PC-3 (cell line): Measurements from ENCODE around the gene MARK3.

Source experiments
- EZH2 ChIP-seq: fragments of 300-600 bp; sonication (generic); IDR thresholded peaks from one replicate; pipeline ENCODE4 v1.6.1; 2017; ENCODE audit warnings: antibody characterized with exemption, mild to moderate bottlenecking, low read length; ENCODE audit not compliant: unreplicated experiment
- EZH2phosphoT487 ChIP-seq: fragments of 300-600 bp; sonication (generic); IDR thresholded peaks from 2 replicates; pipeline ENCODE4 v1.6.1; 2018; ENCODE audit warnings: mild to moderate bottlenecking, antibody characterized with exemption, low read length, borderline replicate concordance
- TF ChIP-seq, protein P1 (sequence below): fragments of 300-600 bp; sonication (generic); conservative IDR thresholded peaks from 2 replicates; pipeline ENCODE4 v1.5.1; 2017; ENCODE audit warnings: antibody characterized with exemption, low read depth, mild to moderate bottlenecking, low read length

DNA sequence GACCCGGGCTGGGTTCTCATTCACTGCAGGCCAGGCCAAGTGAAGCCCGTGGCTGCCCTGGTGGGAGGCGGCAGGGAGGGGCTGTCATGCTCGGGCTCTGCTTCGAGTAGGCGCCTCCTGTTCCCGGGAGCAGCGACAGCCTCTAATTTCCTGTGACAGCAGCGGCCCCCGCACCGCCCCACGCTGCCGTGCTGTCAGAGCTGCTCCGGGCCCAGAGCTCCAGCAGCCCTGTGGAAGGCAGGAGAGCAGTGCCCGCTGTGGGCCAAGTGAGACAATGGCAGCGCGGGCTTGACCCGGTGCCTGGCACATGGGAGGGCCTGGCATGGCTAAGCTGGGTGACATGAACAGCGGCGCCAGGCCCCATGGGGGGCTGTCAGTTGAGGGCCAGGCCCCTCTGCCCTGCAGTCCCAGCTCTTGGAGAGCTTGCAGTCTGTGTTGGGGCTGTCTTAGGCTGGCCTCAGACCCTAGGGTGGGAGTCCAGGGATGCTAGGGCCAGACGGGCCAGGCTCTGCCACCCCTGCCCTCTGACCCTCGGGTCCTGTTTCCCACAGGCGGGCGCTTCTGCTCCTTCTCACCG, 148.9 kb downstream of the MARK3 start:
- TF ChIP-seq, protein P1, sequence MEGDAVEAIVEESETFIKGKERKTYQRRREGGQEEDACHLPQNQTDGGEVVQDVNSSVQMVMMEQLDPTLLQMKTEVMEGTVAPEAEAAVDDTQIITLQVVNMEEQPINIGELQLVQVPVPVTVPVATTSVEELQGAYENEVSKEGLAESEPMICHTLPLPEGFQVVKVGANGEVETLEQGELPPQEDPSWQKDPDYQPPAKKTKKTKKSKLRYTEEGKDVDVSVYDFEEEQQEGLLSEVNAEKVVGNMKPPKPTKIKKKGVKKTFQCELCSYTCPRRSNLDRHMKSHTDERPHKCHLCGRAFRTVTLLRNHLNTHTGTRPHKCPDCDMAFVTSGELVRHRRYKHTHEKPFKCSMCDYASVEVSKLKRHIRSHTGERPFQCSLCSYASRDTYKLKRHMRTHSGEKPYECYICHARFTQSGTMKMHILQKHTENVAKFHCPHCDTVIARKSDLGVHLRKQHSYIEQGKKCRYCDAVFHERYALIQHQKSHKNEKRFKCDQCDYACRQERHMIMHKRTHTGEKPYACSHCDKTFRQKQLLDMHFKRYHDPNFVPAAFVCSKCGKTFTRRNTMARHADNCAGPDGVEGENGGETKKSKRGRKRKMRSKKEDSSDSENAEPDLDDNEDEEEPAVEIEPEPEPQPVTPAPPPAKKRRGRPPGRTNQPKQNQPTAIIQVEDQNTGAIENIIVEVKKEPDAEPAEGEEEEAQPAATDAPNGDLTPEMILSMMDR = no peak
- TF ChIP-seq EZH2phosphoT487 = no peak
- TF ChIP-seq EZH2 = no peak
